ENCODE results near the gene CRLF2.
"Not testable (repeated sequence)": the region's sequence is repeated elsewhere in the genome, so short reads cannot be mapped to it uniquely, and the experiment has no call there.

The CRLF2 gene

GRCh38 chrX:1174609-1175545 lies 37.6 kb downstream of the CRLF2 start:
- DNase-seq (ENCODE audit: low spot score); in situ Hi-C loops (cut with MboI; ENCODE audit: low sequenced_read_pairs, unreplicated experiment): not testable (repeated sequence)

- in situ Hi-C loops (cut with MboI; ENCODE audit: low sequenced_read_pairs, unreplicated experiment); DNase-seq (ENCODE audit: low spot score): not testable (repeated sequence)
Measured at GRCh38 chrX:1173435-1173834, 39.0 kb downstream of the CRLF2 start.

- no peak for DNase-seq (ENCODE audit: low spot score)
- in situ Hi-C loops (cut with MboI; ENCODE audit: low sequenced_read_pairs, unreplicated experiment): no loop called here
- no peak for TF ChIP-seq CTCF (IDR thresholded peaks at IDR 0.05; ENCODE audit: borderline replicate concordance, control extremely low read depth, extremely low read depth, insufficient read depth, missing control alignments)
Measured at GRCh38 chrX:1172496-1172895, 40.0 kb downstream of the CRLF2 start.

GRCh38 chrX:1171915-1172314 lies 40.5 kb downstream of the CRLF2 start:
- DNase-seq (ENCODE audit: low spot score); in situ Hi-C loops (cut with MboI; ENCODE audit: low sequenced_read_pairs, unreplicated experiment): not testable (repeated sequence)

GRCh38 chrX:1170243-1170642 lies 42.2 kb downstream of the CRLF2 start:
- no peak for DNase-seq (ENCODE audit: low spot score)
- no peak for TF ChIP-seq CTCF (IDR thresholded peaks at IDR 0.05; ENCODE audit: borderline replicate concordance, control extremely low read depth, extremely low read depth, insufficient read depth, missing control alignments)
- in situ Hi-C loops (cut with MboI; ENCODE audit: low sequenced_read_pairs, unreplicated experiment): no loop called here

- no peak for DNase-seq (ENCODE audit: low spot score)
- TF ChIP-seq CTCF (IDR thresholded peaks at IDR 0.05; ENCODE audit: borderline replicate concordance, control extremely low read depth, extremely low read depth, insufficient read depth, missing control alignments): no peak
- in situ Hi-C loops (cut with MboI; ENCODE audit: low sequenced_read_pairs, unreplicated experiment): no loop called here
Measured at GRCh38 chrX:1169189-1169588, 43.3 kb downstream of the CRLF2 start.

GRCh38 chrX:1167918-1168481 lies 44.4 kb downstream of the CRLF2 start:
- DNase-seq (ENCODE audit: low spot score): no peak
- TF ChIP-seq CTCF (IDR thresholded peaks at IDR 0.05; ENCODE audit: borderline replicate concordance, control extremely low read depth, extremely low read depth, insufficient read depth, missing control alignments): no peak
- in situ Hi-C loops (cut with MboI; ENCODE audit: low sequenced_read_pairs, unreplicated experiment): no loop called here

- in situ Hi-C loops (cut with MboI; ENCODE audit: low sequenced_read_pairs, unreplicated experiment): no loop called here
- TF ChIP-seq CTCF (IDR thresholded peaks at IDR 0.05; ENCODE audit: borderline replicate concordance, control extremely low read depth, extremely low read depth, insufficient read depth, missing control alignments): no peak
Measured at GRCh38 chrX:1167466-1167865, 45.0 kb downstream of the CRLF2 start.

More at GRCh38 chrX:1167466-1167865, 45.0 kb downstream of the CRLF2 start:
- no peak for DNase-seq (ENCODE audit: low spot score)
